K562 (cell line): ENCODE data around the gene DNAL4. TPM values are rescaled to one million over a fixed set of nuclear protein-coding genes. Genes with fewer than 3 reads are reported as not detected.

ENCODE experiments used
- ATAC-seq: fragments of 200-7000 bp; cut with Tn5 transposase; 3 replicates; pipeline ENCODE4 v1.9.1; 2020; ENCODE audit warnings: moderate library complexity
- BruUV-seq: library from RNA; stranded (reverse); fragments of 400-500 nt; replicated peaks from 2 replicates; lab custom pipeline; 2021; lab: Mats Ljungman, UMichigan
- CTCF ChIA-PET: fragments of 300-600 bp; formaldehyde crosslinking; extraction: SDS; loops from one replicate; lab custom pipeline; 2021; ENCODE audit warnings: low intra/inter-chr PET ratio; lab: Yijun Ruan, JAX
- POLR2A ChIA-PET: fragments of 300-600, 350-650 bp; sonication (Branson Sonifier 250); formaldehyde crosslinking; extraction: SDS; loops from one replicate; lab custom pipeline; 2021; ENCODE audit warnings: antibody characterized with exemption, inconsistent platforms; lab: Yijun Ruan, JAX
- DNase-seq, 4 experiments: peaks; one replicate each; pipeline versions ENCODE4 v3.0.0 to v3.0.0-alpha.2; 2011 to 2018; ENCODE audit warnings: low spot score in 3 of 4, mixed read lengths in 3 of 4; ENCODE audit errors: extremely low read depth in 1 of 4
- FAIRE-seq: peaks from 2 replicates; lab custom pipeline; 2011; peaks lifted over from hg19 to GRCh38; lab: Jason Lieb, UNC
- H2AFZ ChIP-seq: 2 replicates; pipeline ENCODE4 v1.6.0; 2011; ENCODE audit warnings: low read depth, low read length, control low read depth, inconsistent platforms
- H3K27ac ChIP-seq: fragments of 200-600 bp; 3 replicates; pipeline ENCODE4 v1.8.0; 2011; ENCODE audit warnings: low read depth, mild to moderate bottlenecking, control low read depth, inconsistent platforms, low read length, moderate library complexity, mixed read lengths; ENCODE audit errors: extremely low read depth
- H3K27me3 ChIP-seq, 2 experiments: fragments of 300-600 bp in 1 of 2; 2 replicates in 1 of 2; 3 replicates in 1 of 2; pipeline versions ENCODE4 v1.6.0 to v1.8.0; 2011; ENCODE audit warnings: inconsistent platforms in 2 of 2, low read length in 2 of 2, mild to moderate bottlenecking in 1 of 2, mixed read lengths in 1 of 2, moderate library complexity in 1 of 2; ENCODE audit not compliant: control insufficient read depth in 2 of 2, insufficient read depth in 2 of 2
- H3K36me3 ChIP-seq: fragments of 300-600 bp; 3 replicates; pipeline ENCODE4 v1.8.0; 2011; ENCODE audit warnings: mild to moderate bottlenecking, low read length, inconsistent platforms; ENCODE audit not compliant: control insufficient read depth, insufficient read depth
- H3K4me1 ChIP-seq, 2 experiments: fragments of 200-600 bp in 1 of 2; replicated peaks in 1 of 2; 2 replicates in 1 of 2; 3 replicates in 1 of 2; pipeline versions ENCODE4 v1.5.1 to v1.8.0; 2011; ENCODE audit warnings: inconsistent platforms in 2 of 2, low read length in 2 of 2, mild to moderate bottlenecking in 1 of 2, mixed read lengths in 1 of 2, moderate library complexity in 1 of 2; ENCODE audit not compliant: control insufficient read depth in 2 of 2, insufficient read depth in 2 of 2
- H3K4me2 ChIP-seq: 2 replicates; pipeline ENCODE4 v1.6.1; 2011; ENCODE audit warnings: low read length, control low read depth, inconsistent platforms, mixed read lengths; ENCODE audit not compliant: insufficient read depth
- H3K4me3 ChIP-seq: fragments of 200-600 bp; sonication (generic), shearing (Covaris generic); 2 replicates; pipeline ENCODE4 v1.5.1; 2016; ENCODE audit warnings: control low read depth, inconsistent platforms
- H3K79me2 ChIP-seq: fragments of 200-600 bp; 3 replicates; pipeline ENCODE4 v1.8.0; 2011; ENCODE audit warnings: low read length, inconsistent platforms; ENCODE audit not compliant: control insufficient read depth, insufficient read depth
- H3K9ac ChIP-seq, 2 experiments: 2 replicates each; pipeline versions ENCODE4 v1.6.0 to v1.6.1; 2011; ENCODE audit warnings: low read depth in 2 of 2, low read length in 2 of 2, control low read depth in 1 of 2, inconsistent platforms in 1 of 2, mild to moderate bottlenecking in 1 of 2, mixed read lengths in 1 of 2; ENCODE audit not compliant: insufficient read depth in 1 of 2
- H3K9me1 ChIP-seq: one replicate; pipeline ENCODE4 v1.6.0; 2011; ENCODE audit warnings: inconsistent platforms, mild to moderate bottlenecking, low read length, moderate library complexity; ENCODE audit not compliant: control insufficient read depth, insufficient read depth
- H3K9me3 ChIP-seq: replicated peaks from 2 replicates; pipeline ENCODE4 v1.5.1; 2011; ENCODE audit warnings: low read depth, low read length, inconsistent platforms; ENCODE audit not compliant: control insufficient read depth, insufficient read depth
- H4K20me1 ChIP-seq: replicated peaks from 2 replicates; pipeline ENCODE4 v1.6.1; 2011; ENCODE audit warnings: low read length, inconsistent platforms, mixed read lengths; ENCODE audit not compliant: control insufficient read depth, insufficient read depth
- BCL6 ChIP-seq: fragments of 250-450 bp; sonication (Bioruptor Pico); IDR thresholded peaks from 2 replicates; pipeline ENCODE4 v1.4.0; 2020
- CAMTA2 ChIP-seq: fragments of 250-450 bp; sonication (Bioruptor Pico); conservative IDR thresholded peaks from 2 replicates; pipeline ENCODE4 v1.5.1; 2022
- CBX2 ChIP-seq: fragments of 200-600 bp; sonication (generic); IDR thresholded peaks from one replicate; pipeline ENCODE4 v1.6.1; 2012; ENCODE audit warnings: mild to moderate bottlenecking, low read length, inconsistent platforms; ENCODE audit not compliant: insufficient read depth, poor library complexity, severe bottlenecking
- GTF2F1 ChIP-seq: IDR thresholded peaks from 2 replicates; pipeline ENCODE4 v1.6.1; 2011; ENCODE audit warnings: low read depth, low read length, improper control_type of control experiment
- HMG20A ChIP-seq: fragments of 450-650 bp; formaldehyde crosslinking; conservative IDR thresholded peaks from 2 replicates; pipeline ENCODE4 v1.4.0; 2020; ENCODE audit warnings: mild to moderate bottlenecking, mixed read lengths
- HNRNPLL ChIP-seq: fragments of 200-400 bp; formaldehyde crosslinking; IDR thresholded peaks from 2 replicates; pipeline ENCODE4 v1.6.1; 2017; ENCODE audit warnings: low read length, low read depth, mild to moderate bottlenecking; ENCODE audit not compliant: poor library complexity, severe bottlenecking
- KDM4B ChIP-seq, 2 experiments: fragments of 450-650 bp in 1 of 2; sonication (generic) in 1 of 2; IDR thresholded peaks; 2 replicates each; pipeline ENCODE4 v1.6.1; 2016 to 2017; ENCODE audit warnings: borderline replicate concordance in 2 of 2, antibody characterized with exemption in 1 of 2, low read depth in 1 of 2, mild to moderate bottlenecking in 1 of 2
- POLR2H ChIP-seq: IDR thresholded peaks from 2 replicates; pipeline ENCODE4 v1.6.1; 2016; ENCODE audit warnings: missing genetic modification characterization, low read depth, mild to moderate bottlenecking, control low read depth, missing compliant biosample characterization, moderate library complexity
- ZC3H8 ChIP-seq: fragments of 450-650 bp; IDR thresholded peaks from 2 replicates; pipeline ENCODE4 v1.6.1; 2017
- ZNF174 ChIP-seq: fragments of 250-450 bp; sonication (Bioruptor Pico); IDR thresholded peaks from 2 replicates; pipeline ENCODE4 v1.4.0; 2020; ENCODE audit warnings: mild to moderate bottlenecking
- WGBS: fragments of 100-300 bp; shearing (Covaris generic); methylation state at CpG from one replicate; pipeline ENCODE4 v1.1.6; 2016; ENCODE audit warnings: low coverage, mixed read lengths; ENCODE audit not compliant: insufficient coverage; ENCODE audit errors: missing lambda C conversion rate; 5-methylcytosine and 5-hydroxymethylcytosine counted together
- in situ Hi-C: fragments of 300-500 bp; cut with MboI; formaldehyde crosslinking; loops from 4 replicates; pipeline ENCODE4 v1.15.0; 2018; ENCODE audit warnings: inconsistent platforms, mixed read lengths
- intact Hi-C: fragments of 100-400 bp; cut with micrococcal nuclease; formaldehyde crosslinking; loops from 2 replicates; pipeline ENCODE4 v1.14.2; 2022
- polyA plus RNA-seq, 8 experiments: library from polyadenylated mRNA; depleted of rRNA in 4 of 8; stranded (reverse) in 5 of 8; unstranded in 3 of 8; fragments of >200 nt; fragmentation: Nextera tagmentation in 2 of 8; fragmentation: Illumina TruSeq in 1 of 8; extraction: Ambion mirVana in 2 of 8; extraction: Trizol in 1 of 8; gene quantifications; 2 replicates each; pipeline versions ENCODE4 v1.2.1 to v1.2.3, GENCODE V29; 2011 to 2014; ENCODE audit warnings: inconsistent platforms in 1 of 8, missing spikeins in 1 of 8
- total RNA-seq, 7 experiments: library from RNA; depleted of rRNA in 6 of 7; stranded (reverse); fragments of >200 nt in 6 of 7; fragmentation: Illumina TruSeq in 2 of 7; extraction: Trizol in 2 of 7; gene quantifications; 2 replicates each; pipeline versions ENCODE4 v1.2.1 to v1.2.3, GENCODE V29; 2011 to 2021; ENCODE audit warnings: low replicate concordance in 1 of 7
- TF ChIP-seq, protein P1 (sequence below): sonication (generic); formaldehyde crosslinking; IDR thresholded peaks from 2 replicates; pipeline ENCODE4 v1.8.0; 2022; ENCODE audit warnings: mild to moderate bottlenecking, low read depth, missing genetic modification reagents
- TF ChIP-seq, protein P2 (sequence below): fragments of 450-650 bp; IDR thresholded peaks from 2 replicates; pipeline ENCODE4 v1.6.1; 2014; ENCODE audit warnings: low read depth, mild to moderate bottlenecking, moderate library complexity, borderline replicate concordance
- TF ChIP-seq, protein P3 (sequence below), 2 experiments: fragments of 450-650 bp in 1 of 2; sonication (generic) in 1 of 2; formaldehyde crosslinking in 1 of 2; IDR thresholded peaks in 1 of 2; conservative IDR thresholded peaks in 1 of 2; 2 replicates each; pipeline versions ENCODE4 v1.6.1 to v1.8.1; 2016 to 2023; ENCODE audit warnings: mild to moderate bottlenecking in 2 of 2, moderate library complexity in 2 of 2, inconsistent platforms in 1 of 2, missing genetic modification reagents in 1 of 2

DNAL4 gene
- total and polyA plus RNA-seq, 9 of the 15 experiments (the other 6 are each of a cell fraction or from before 2014, with no cell fraction given): 0.20 to 9.4 (median 5.2) TPM

DNA sequence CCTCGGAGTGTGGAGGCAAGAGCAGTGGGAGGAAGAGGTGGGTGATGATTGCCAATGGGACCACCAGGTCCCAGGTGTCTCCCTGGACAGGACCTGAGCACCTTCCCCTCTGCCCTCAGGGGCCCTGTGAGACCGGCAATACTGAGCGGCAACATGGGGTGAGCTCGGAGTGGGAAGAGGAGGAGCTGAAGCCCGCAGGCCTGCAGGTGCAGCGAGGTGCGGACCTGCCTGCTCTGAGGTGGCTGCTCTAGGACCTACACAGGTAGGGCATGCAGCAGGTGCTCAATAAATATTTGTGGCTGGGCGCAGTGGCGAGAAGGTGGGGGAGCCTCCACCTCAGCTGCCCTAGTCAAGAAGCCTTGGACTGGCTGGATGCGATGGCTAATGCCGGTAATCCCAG lies 25.9 kb downstream of the DNAL4 start (continued):
- TF ChIP-seq, protein P1, sequence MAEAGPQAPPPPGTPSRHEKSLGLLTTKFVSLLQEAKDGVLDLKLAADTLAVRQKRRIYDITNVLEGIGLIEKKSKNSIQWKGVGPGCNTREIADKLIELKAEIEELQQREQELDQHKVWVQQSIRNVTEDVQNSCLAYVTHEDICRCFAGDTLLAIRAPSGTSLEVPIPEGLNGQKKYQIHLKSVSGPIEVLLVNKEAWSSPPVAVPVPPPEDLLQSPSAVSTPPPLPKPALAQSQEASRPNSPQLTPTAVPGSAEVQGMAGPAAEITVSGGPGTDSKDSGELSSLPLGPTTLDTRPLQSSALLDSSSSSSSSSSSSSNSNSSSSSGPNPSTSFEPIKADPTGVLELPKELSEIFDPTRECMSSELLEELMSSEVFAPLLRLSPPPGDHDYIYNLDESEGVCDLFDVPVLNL: no peak
- TF ChIP-seq, all 486 proteins: peak for 0

DNA sequence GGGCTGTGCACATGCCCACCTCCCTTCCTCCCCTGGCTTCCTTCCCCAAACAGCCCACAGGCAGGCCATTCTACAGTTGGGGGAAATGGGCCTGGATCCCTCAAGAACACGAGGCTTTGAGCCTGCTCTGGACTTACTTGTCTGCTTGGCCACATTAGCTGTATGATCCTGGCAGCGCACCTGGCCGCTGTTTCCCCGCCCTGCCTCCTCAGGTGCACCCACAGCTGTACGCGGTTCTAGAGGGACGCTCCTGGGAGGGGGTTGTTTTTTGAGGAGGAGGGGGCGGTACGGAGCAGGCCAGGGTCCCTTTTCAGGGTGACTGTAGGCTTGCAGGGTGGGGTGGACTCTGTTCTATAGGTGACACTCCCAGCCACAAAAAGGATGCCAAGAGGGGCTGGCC lies 26.6 kb downstream of the DNAL4 start:
- no peak for DNase-seq
- Histone ChIP-seq H3K27me3 (no peaks in the 10 kb centered on the region), H4K20me1 (no peaks in the 10 kb centered on the region), H3K27ac (no peak overlapping the region), H3K4me1 (peaks cover 0 to 15% of the 10 kb centered on the region in 2 experiments; a peak in 4 of 5 replicates), H3K36me3 (no peaks in the 10 kb centered on the region), H3K9ac (0 out of 4 replicates have a peak overlapping the region, but pooled peaks of 1 of the 2 experiments have one; percentile 6), H3K4me2 (no peak overlapping the region), H3K9me3 (no peaks in the 10 kb centered on the region), H3K79me2 (no peaks in the 10 kb centered on the region), H3K4me3 (no peak overlapping the region), H3K9me1 (no peaks in the 10 kb centered on the region), H2AFZ (no peak overlapping the region)
- in situ Hi-C loops (loop anchor here (5.0 to 10.0 kb wide), 2 partner anchors 85 to 237 kb away; no protein-coding TSS in a partner anchor), intact Hi-C loops (loop anchor here (5.0 to 10.0 kb wide), 4 partner anchors 75 to 355 kb away; partner anchors contain the start of genes CBX6 and NPTXR)
- ATAC-seq: no peak
- FAIRE-seq: no peak
- ChIA-PET POLR2A (interaction anchor here (1.0 to 2.9 kb wide), 2 partner anchors 10 to 15 kb away, joined by 3 to 25 read pairs; partner anchors contain the start of gene SUN2), CTCF (interaction anchor here (0.6 kb wide), 1 partner anchor 11 kb away, joined by 6 read pairs; no protein-coding TSS in a partner anchor)
- WGBS: 10% methylated on average over 4 of the region's 9 CpGs
- BruUV-seq: no TSS peak
- no peak for TF ChIP-seq HNRNPLL
- no peak for TF ChIP-seq HMG20A (CRISPR knock-in tag)
- no peak for TF ChIP-seq CAMTA2 (CRISPR knock-in tag)
- no peak for TF ChIP-seq GTF2F1
- TF ChIP-seq ZNF174 (CRISPR knock-in tag): no peak
- no peak for TF ChIP-seq KDM4B (IDR thresholded peaks at IDR 0.05; ENCODE audit: borderline replicate concordance in 2 of 2, low read depth in 1 of 2)
- TF ChIP-seq POLR2H (tag): no peak
- TF ChIP-seq ZC3H8: no peak
- TF ChIP-seq, protein P2, sequence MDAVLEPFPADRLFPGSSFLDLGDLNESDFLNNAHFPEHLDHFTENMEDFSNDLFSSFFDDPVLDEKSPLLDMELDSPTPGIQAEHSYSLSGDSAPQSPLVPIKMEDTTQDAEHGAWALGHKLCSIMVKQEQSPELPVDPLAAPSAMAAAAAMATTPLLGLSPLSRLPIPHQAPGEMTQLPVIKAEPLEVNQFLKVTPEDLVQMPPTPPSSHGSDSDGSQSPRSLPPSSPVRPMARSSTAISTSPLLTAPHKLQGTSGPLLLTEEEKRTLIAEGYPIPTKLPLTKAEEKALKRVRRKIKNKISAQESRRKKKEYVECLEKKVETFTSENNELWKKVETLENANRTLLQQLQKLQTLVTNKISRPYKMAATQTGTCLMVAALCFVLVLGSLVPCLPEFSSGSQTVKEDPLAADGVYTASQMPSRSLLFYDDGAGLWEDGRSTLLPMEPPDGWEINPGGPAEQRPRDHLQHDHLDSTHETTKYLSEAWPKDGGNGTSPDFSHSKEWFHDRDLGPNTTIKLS: no peak
- no peak for TF ChIP-seq BCL6
- no peak for TF ChIP-seq CBX2
- TF ChIP-seq, protein P3, sequence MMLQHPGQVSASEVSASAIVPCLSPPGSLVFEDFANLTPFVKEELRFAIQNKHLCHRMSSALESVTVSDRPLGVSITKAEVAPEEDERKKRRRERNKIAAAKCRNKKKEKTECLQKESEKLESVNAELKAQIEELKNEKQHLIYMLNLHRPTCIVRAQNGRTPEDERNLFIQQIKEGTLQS (IDR thresholded peaks at IDR 0.05): no peak
- TF ChIP-seq, protein P3 (CRISPR knock-in tag; conservative IDR thresholded peaks at IDR 0.05): no peak
